Endometrial microvascular endothelial cells (primary cell): ENCODE data around the gene LHFPL6. TPM values are rescaled to one million over a fixed set of nuclear protein-coding genes. Genes with fewer than 3 reads are reported as not detected.

Source experiments
- in situ Hi-C: cut with HindIII; loops from 2 replicates; pipeline ENCODE4 v1.10.0; 2017; ENCODE audit warnings: low sequenced_read_pairs, low pct_unique_long_range_greater_than_20kb; ENCODE audit errors: inconsistent ontology term
- total RNA-seq: library from RNA; depleted of rRNA; stranded (reverse); fragments of >200 nt; gene quantifications from one replicate; pipeline ENCODE4 v1.2.3, GENCODE V29; 2015; ENCODE audit errors: inconsistent ontology term

Gene LHFPL6
- total RNA-seq, 1 donor from 2014 or later: 24.9 TPM

GRCh38 chr13:39311619-39312018 lies 291.4 kb downstream of the LHFPL6 start:
- in situ Hi-C loops: no loop called here

GRCh38 chr13:39310961-39311360 lies 292.0 kb downstream of the LHFPL6 start:
- in situ Hi-C loops: no loop called here

DNA sequence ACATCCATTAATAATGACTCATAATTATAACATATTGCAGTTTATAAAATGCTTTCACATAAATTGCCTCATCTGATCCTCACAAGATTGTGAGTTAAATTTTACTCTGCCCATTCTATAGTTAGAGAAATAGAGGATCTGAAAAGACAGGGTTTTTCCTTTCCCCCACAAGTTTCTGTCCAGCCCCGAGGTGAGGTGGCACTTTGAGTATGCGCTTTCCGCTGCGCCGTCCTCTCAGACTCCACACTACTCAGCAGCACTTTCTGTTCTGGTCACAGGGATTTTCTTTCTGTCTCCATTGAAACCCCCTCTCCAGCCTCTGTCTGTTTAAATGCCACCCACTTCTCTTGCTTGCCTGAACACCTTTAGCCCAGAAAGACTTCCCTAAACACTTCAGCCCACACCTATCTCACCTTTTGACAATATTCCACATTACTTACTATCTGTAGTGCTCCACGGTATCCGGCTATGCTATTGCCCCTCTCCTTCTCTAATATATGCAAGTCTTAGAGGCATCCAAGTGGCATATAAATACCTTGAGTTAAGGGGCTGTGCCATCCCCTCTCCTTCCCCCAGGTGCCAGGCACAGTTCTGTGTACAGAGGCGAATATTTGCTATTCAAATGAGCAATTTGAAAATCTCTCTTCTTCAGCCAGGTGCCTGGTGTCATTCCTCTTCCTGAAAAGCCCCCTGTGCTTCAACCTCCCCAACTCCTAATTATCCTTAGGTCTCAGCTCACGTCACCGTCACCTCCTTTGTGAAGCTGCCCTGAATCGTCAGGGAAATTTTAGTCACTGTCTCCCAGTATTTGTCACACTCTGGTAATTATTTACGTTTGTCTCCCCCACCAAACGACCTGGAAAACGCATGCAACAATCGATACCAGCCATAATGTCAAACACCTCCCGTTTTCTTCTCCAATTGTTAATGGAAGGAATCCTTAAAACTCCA lies 296.1 kb downstream of the LHFPL6 start:
- in situ Hi-C loops: no loop called here

- in situ Hi-C loops: no loop called here
Measured at GRCh38 chr13:39302820-39303219, 300.2 kb downstream of the LHFPL6 start.

DNA sequence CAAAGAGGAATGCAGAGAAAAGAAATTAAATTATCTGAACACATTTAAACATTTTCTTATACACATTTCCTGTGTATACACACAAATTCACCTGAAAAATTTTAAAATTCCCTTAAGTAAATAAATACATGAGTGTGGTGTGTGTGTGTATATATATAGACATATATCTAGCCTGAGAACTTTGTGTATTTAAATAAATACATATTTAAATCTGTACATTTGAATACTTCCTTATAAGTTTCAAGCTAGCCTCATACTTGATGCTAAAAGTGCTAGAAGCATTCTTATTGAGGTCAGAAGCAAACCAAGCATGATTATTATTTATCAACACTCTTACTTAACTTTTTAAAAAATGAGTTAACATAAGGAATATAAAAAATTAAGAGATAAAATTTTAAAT lies 304.0 kb downstream of the LHFPL6 start:
- in situ Hi-C loops: no loop called here

GRCh38 chr13:39297664-39298171 lies 305.3 kb downstream of the LHFPL6 start:
- in situ Hi-C loops: no loop called here

DNA sequence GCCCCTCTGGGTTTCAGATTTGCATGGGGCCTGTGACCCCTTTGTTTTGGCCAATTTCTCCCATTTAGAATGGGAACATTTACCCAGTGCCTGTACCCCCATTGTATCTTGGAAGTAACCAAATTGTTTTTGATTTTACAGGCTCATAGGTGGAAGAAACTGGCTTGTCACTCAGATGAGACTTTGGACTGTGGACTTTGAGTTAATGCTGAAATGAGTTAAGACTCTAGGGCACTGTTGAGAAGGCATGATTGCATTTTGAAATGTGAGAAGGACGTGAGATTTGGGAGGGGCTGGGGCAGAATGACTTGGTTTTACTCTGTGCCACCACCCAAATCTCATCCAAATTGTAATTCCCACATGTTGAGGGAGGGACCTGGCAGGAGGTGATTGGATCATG lies 306.0 kb downstream of the LHFPL6 start:
- in situ Hi-C loops: no loop called here

- in situ Hi-C loops: no loop called here
Measured at GRCh38 chr13:39296193-39296592, 306.8 kb downstream of the LHFPL6 start.

Other genes starting within 250 kb of the LHFPL6 start
- gene COG6, start 52.5 kb upstream of the LHFPL6 start, total RNA-seq: 12.9 TPM